A549 (cell line): ENCODE data around the gene AGTRAP. TPM values are rescaled to one million over a fixed set of nuclear protein-coding genes. Genes with fewer than 3 reads are reported as not detected.

Source experiments
- ATAC-seq, 2 experiments: fragments of 200-7000 bp in 1 of 2; fragments of >200 bp in 1 of 2; cut with Nextera tagmentation in 1 of 2; cut with Tn5 transposase in 1 of 2; 3 replicates each; pipeline versions ENCODE4 v1.8.0 to v1.9.1; 2018 to 2020; ENCODE audit warnings: mild to moderate bottlenecking in 1 of 2, moderate library complexity in 1 of 2
- CTCF ChIA-PET: fragments of 300-600 bp; sonication (Branson Sonifier 250); formaldehyde crosslinking; extraction: SDS; loops from one replicate; lab custom pipeline; 2021; ENCODE audit warnings: antibody characterized with exemption, inconsistent platforms; lab: Yijun Ruan, JAX
- POLR2A ChIA-PET: fragments of 350-600 bp; formaldehyde crosslinking; extraction: SDS; loops from one replicate; lab custom pipeline; 2021; ENCODE audit warnings: antibody characterized with exemption, inconsistent platforms; lab: Yijun Ruan, JAX
- DNase-seq, 2 experiments: peaks; one replicate each; pipeline versions ENCODE4 v3.0.0 to v3.0.0-alpha.2; 2011 to 2016; ENCODE audit warnings: low read depth in 1 of 2, low spot score in 1 of 2
- FAIRE-seq: peaks from 2 replicates; lab custom pipeline; 2011; peaks lifted over from hg19 to GRCh38; lab: Jason Lieb, UNC
- H3K27ac ChIP-seq, 2 experiments: fragments of >200 bp; sonication (Bioruptor Twin); formaldehyde crosslinking; 3 replicates each; pipeline ENCODE4 v1.5.1; 2016 to 2017
- H3K4me1 ChIP-seq: fragments of >200 bp; sonication (Bioruptor Twin); formaldehyde crosslinking; 3 replicates; pipeline ENCODE4 v1.6.1; 2016
- H3K4me2 ChIP-seq: fragments of >200 bp; sonication (Bioruptor Twin); formaldehyde crosslinking; 3 replicates; pipeline ENCODE4 v1.6.1; 2016
- H3K4me3 ChIP-seq: fragments of >200 bp; sonication (Bioruptor Twin); formaldehyde crosslinking; 3 replicates; pipeline ENCODE4 v1.5.1; 2016
- H3K9me3 ChIP-seq: fragments of >200 bp; sonication (Bioruptor Twin); formaldehyde crosslinking; 3 replicates; pipeline ENCODE4 v1.6.1; 2016
- BCL3 ChIP-seq: fragments of >200 bp; sonication (Bioruptor Twin); formaldehyde crosslinking; IDR thresholded peaks from 3 replicates; pipeline ENCODE4 v1.6.1; 2016
- CBX2 ChIP-seq: fragments of 200-600 bp; sonication (generic); IDR thresholded peaks from 2 replicates; pipeline ENCODE4 v1.6.1; 2016; ENCODE audit warnings: low read depth, mild to moderate bottlenecking, borderline replicate concordance
- CHD2 ChIP-seq: fragments of 150-350 bp; IDR thresholded peaks from 2 replicates; pipeline ENCODE4 v1.6.1; 2014; ENCODE audit warnings: low read length; ENCODE audit not compliant: partially characterized antibody
- CHD4 ChIP-seq: fragments of 200-600 bp; sonication (generic); IDR thresholded peaks from 2 replicates; pipeline ENCODE4 v1.6.1; 2016; ENCODE audit warnings: antibody characterized with exemption, mild to moderate bottlenecking, borderline replicate concordance
- E2F6 ChIP-seq: IDR thresholded peaks from 2 replicates; pipeline ENCODE4 v1.6.1; 2012; ENCODE audit warnings: low read depth, borderline replicate concordance
- EHF ChIP-seq: fragments of 250-450 bp; sonication (Bioruptor Pico); IDR thresholded peaks from 2 replicates; pipeline ENCODE4 v1.5.0; 2020; ENCODE audit warnings: mild to moderate bottlenecking
- EP300 ChIP-seq, 2 experiments: fragments of >200 bp; sonication (Bioruptor Twin); formaldehyde crosslinking; IDR thresholded peaks; 2 replicates in 1 of 2; 3 replicates in 1 of 2; pipeline ENCODE4 v1.6.1; 2016 to 2017
- FOSL2 ChIP-seq, 2 experiments: fragments of 450-650 bp in 1 of 2; fragments of >200 bp in 1 of 2; sonication (Bioruptor Twin) in 1 of 2; formaldehyde crosslinking; IDR thresholded peaks; 2 replicates each; pipeline versions ENCODE4 v1.5.0 to v1.6.1; 2016 to 2020; ENCODE audit warnings: mild to moderate bottlenecking in 1 of 2, moderate library complexity in 1 of 2
- HMGXB4 ChIP-seq: fragments of 250-450 bp; sonication (Bioruptor Pico); IDR thresholded peaks from 2 replicates; pipeline ENCODE4 v1.5.0; 2021; ENCODE audit warnings: mild to moderate bottlenecking, moderate library complexity, borderline replicate concordance
- HOXA7 ChIP-seq: fragments of 250-450 bp; sonication (Bioruptor Pico); IDR thresholded peaks from 2 replicates; pipeline ENCODE4 v1.5.0; 2020; ENCODE audit warnings: mild to moderate bottlenecking, moderate library complexity
- HOXB13 ChIP-seq: fragments of 250-450 bp; sonication (Bioruptor Pico); IDR thresholded peaks from 2 replicates; pipeline ENCODE4 v1.5.0; 2020; ENCODE audit warnings: low read depth, mild to moderate bottlenecking, moderate library complexity
- JUNB ChIP-seq: fragments of >200 bp; sonication (Bioruptor Twin); formaldehyde crosslinking; IDR thresholded peaks from 2 replicates; pipeline ENCODE4 v1.6.1; 2016
- NR3C1 ChIP-seq: fragments of >200 bp; sonication (Bioruptor Twin); formaldehyde crosslinking; IDR thresholded peaks from 3 replicates; pipeline ENCODE4 v1.6.1; 2017
- POLR2A ChIP-seq: IDR thresholded peaks from 2 replicates; pipeline ENCODE4 v1.6.1; 2012; ENCODE audit warnings: mild to moderate bottlenecking, low read length
- REST ChIP-seq: fragments of 200-600 bp; sonication (generic); IDR thresholded peaks from 2 replicates; pipeline ENCODE4 v1.6.1; 2016; ENCODE audit warnings: antibody characterized with exemption, mild to moderate bottlenecking, moderate library complexity
- TP53 ChIP-seq: fragments of 250-450 bp; sonication (Bioruptor Pico); IDR thresholded peaks from 2 replicates; pipeline ENCODE4 v1.5.0; 2021; ENCODE audit warnings: mild to moderate bottlenecking, moderate library complexity
- ZNF302 ChIP-seq: fragments of 250-450 bp; sonication (Bioruptor Pico); IDR thresholded peaks from 2 replicates; pipeline ENCODE4 v1.9.0; 2021; ENCODE audit warnings: inconsistent platforms, mild to moderate bottlenecking, moderate library complexity
- ZSCAN20 ChIP-seq: fragments of 250-450 bp; sonication (Bioruptor Pico); IDR thresholded peaks from 2 replicates; pipeline ENCODE4 v1.8.0; 2022; ENCODE audit warnings: mild to moderate bottlenecking, moderate library complexity
- WGBS: methylation state at CpG from one replicate; pipeline ENCODE4 v1.1.6; 2017; ENCODE audit errors: missing lambda C conversion rate; 5-methylcytosine and 5-hydroxymethylcytosine counted together
- polyA plus RNA-seq, 4 experiments: library from polyadenylated mRNA; depleted of rRNA in 3 of 4; stranded (reverse); fragments of >200 nt; fragmentation: RNase III in 1 of 4; extraction: RNeasy Plus Mini Kit Qiagen cat#74134 plus additional on column Dnase treatment in 1 of 4; gene quantifications; 2 replicates in 3 of 4; 3 replicates in 1 of 4; pipeline ENCODE4 v1.2.3, GENCODE V29; 2011 to 2017

AGTRAP gene
- polyA plus RNA-seq, 2 of the 4 experiments (the other 2 are of a cell fraction): 26.9 to 57.5 TPM

- DNase-seq: no peak
- ChIA-PET CTCF (interaction anchor here (0.8 to 4.2 kb wide), 6 partner anchors 8 to 674 kb away, joined by 3 to 24 read pairs (median 5); no protein-coding TSS in a partner anchor), POLR2A (interaction anchor here (0.6 kb wide), 2 partner anchors 382 to 450 kb away, joined by 3 to 6 read pairs; no protein-coding TSS in a partner anchor)
- ATAC-seq: no peak
- TF ChIP-seq FOSL2 (IDR thresholded peaks at IDR 0.05) (no peak), FOSL2 (CRISPR knock-in tag; IDR thresholded peaks at IDR 0.05) (no peak), CHD4 (no peak), EHF (no peak), ZSCAN20 (CRISPR knock-in tag) (no peak), CHD2 (no peak), E2F6 (no peak), ZNF302 (CRISPR knock-in tag) (no peak), CBX2 (no peak), HOXA7 (no peak), EP300 (IDR thresholded peaks at IDR 0.05) (no peak), BCL3 (no peak), TP53 (CRISPR knock-in tag) (no peak), POLR2A (no peak), HMGXB4 (CRISPR knock-in tag) (no peak), NR3C1 (no peak), HOXB13 (CRISPR knock-in tag) (no peak), REST (no peak)
- 76% methylated on average over 4 of the region's 5 CpGs for WGBS
- Histone ChIP-seq H3K4me1 (0 out of 3 replicates have a peak, but pooled peaks cover 4% of the 10 kb centered on the region), H3K4me3 (no peak overlapping the region), H3K9me3 (no peaks in the 10 kb centered on the region), H3K27ac (no peak overlapping the region), H3K4me2 (no peak overlapping the region)
- FAIRE-seq: no peak
These were observed 24.4 kb upstream of the AGTRAP start for GRCh38 chr1:11711490-11711889.

- CTCF ChIA-PET: interaction anchor here (1.3 kb wide), 1 partner anchor 62 kb away, joined by 3 read pairs; no protein-coding TSS in a partner anchor
- TF ChIP-seq JUNB: no peak
- TF ChIP-seq HOXB13 (CRISPR knock-in tag): no peak
- Histone ChIP-seq H3K9me3 (no peaks in the 10 kb centered on the region), H3K4me3 (no peak overlapping the region), H3K4me2 (no peak overlapping the region), H3K27ac (no peak overlapping the region), H3K4me1 (0 out of 3 replicates have a peak, but pooled peaks cover 4% of the 10 kb centered on the region)
- ATAC-seq: no peak
- WGBS: 85% methylated on average over 7 of the region's 8 CpGs
- no peak for DNase-seq
- FAIRE-seq: no peak
- POLR2A ChIA-PET: interaction anchor here (0.5 kb wide), 1 partner anchor 474 kb away, joined by 3 read pairs; no protein-coding TSS in a partner anchor
These were observed 23.7 kb upstream of the AGTRAP start for GRCh38 chr1:11712285-11712684.
